VCaP (cell line): ENCODE results near the gene ARL15.

Experiments
- H3K27ac ChIP-seq: fragments of 450-650 bp; 2 replicates; pipeline ENCODE4 v1.5.1; 2017
- TF ChIP-seq, protein P1 (sequence below): fragments of 450-650 bp; conservative IDR thresholded peaks from 2 replicates; pipeline ENCODE4 v1.5.1; 2017; ENCODE audit warnings: mild to moderate bottlenecking, moderate library complexity

ARL15 gene

DNA sequence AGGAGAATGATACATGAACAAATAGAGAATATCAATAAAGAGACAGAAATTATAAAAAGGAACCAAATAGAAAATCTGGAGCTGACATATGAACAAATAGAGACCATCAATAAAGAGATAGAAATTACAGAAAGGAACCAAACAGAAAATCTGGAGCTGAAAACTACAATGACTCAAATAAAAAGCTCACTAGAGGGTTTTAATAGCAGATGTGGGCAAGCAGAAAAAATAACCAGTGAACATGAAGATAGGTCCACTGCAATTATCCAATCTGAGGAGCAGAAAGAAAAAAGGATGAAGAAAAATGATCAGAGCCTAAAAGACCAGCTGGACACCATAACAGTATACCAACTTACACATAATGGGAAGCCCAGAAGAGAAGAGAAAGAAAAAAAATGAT, 353.7 kb downstream of the ARL15 start:
- TF ChIP-seq, protein P1, sequence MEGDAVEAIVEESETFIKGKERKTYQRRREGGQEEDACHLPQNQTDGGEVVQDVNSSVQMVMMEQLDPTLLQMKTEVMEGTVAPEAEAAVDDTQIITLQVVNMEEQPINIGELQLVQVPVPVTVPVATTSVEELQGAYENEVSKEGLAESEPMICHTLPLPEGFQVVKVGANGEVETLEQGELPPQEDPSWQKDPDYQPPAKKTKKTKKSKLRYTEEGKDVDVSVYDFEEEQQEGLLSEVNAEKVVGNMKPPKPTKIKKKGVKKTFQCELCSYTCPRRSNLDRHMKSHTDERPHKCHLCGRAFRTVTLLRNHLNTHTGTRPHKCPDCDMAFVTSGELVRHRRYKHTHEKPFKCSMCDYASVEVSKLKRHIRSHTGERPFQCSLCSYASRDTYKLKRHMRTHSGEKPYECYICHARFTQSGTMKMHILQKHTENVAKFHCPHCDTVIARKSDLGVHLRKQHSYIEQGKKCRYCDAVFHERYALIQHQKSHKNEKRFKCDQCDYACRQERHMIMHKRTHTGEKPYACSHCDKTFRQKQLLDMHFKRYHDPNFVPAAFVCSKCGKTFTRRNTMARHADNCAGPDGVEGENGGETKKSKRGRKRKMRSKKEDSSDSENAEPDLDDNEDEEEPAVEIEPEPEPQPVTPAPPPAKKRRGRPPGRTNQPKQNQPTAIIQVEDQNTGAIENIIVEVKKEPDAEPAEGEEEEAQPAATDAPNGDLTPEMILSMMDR, result no peak
- H3K27ac ChIP-seq, result no peak overlapping the region

DNA sequence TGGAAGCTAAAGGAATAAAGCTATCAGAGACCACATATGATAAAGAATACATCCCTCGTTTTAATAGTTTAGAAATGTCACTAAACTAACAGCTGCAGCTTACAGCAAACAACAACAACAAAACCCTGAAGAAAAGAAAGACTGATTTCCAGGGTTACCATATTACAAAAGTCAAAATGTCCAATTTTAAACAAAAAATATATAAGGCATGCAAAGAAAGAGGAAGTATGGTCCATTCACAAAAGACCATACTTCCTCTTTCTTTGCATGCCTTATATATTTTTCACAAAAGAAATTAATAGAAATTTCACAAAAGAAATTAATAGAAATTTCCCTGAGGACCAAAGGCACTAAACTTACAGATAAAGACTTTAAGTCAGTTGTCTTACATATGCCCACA, 354.2 kb downstream of the ARL15 start:
- TF ChIP-seq, protein P1, result no peak

DNA sequence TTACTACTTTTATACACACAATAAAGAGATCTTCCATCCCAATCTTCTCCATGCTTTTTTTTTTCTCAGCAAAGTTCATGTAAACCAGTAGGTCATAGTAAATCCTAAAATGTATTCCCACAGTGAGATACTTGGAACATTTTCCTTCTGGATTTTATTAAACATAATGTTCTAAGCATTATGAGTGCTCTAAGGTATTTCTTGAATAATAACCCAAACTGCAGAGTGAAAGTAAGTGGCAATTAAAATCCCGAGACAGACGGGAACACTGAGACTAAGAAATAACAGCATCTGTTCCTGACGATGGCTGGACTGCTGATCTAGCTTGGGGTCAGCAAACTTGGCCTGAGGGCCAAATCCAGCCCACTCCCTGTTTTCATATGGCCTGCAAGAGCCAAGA, 359.8 kb downstream of the ARL15 start:
- TF ChIP-seq, protein P1, result no peak
- H3K27ac ChIP-seq, result no peak overlapping the region

More for the DNA sequence above, 354.2 kb downstream of the ARL15 start:
- H3K27ac ChIP-seq, result no peak overlapping the region

DNA sequence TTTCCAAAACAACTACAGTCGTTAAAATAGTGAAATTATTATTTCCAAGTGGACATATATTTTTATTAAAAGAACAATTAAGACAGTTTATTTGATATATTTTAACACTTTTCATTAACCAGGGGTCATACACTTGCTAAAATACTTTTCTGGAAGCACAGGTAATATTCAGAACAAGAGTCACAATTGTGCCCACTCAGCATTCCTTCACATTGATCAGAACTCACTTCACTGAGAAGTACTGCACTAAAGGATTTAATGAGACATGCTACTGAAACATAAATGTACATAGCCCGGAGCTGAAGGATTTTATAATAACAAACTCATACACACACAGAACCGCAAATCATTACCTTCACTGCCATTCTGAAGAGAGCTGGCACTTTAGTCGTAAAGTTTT, 361.8 kb downstream of the ARL15 start:
- TF ChIP-seq, protein P1, result no peak
- no peak overlapping the region for H3K27ac ChIP-seq

DNA sequence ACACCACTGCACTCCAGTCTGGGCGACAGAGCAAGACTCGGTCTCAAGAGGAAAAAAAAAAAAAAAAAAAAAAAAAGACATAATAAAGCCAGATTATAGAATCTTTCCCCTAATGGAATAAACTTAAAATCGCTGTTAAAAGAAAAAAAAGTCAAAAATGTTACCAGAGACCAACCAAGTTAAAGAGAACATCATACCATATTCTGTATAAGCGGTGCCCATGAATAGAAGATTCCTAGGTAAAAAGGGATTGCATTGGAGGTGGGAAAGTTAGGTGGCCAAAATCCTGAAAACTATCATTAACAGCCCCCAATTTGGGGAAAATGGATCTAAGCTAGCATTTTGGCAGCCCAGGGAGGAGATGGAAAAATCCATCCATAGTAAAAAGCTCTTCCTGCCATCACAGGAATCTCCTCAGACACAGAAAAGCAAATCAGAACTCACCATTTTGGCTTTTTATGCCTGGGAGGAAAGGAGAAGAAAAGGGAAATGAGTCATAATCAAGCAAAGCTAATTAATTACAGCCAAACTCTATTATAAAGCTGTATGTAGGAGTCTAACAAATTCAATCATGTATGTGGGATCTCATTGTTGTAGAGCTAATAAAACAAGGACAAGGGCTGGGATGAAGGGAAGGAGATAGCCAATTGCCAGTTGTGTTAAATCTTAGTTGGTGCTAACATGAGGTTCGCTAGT, 363.8 kb downstream of the ARL15 start:
- TF ChIP-seq, protein P1, result no peak
- no peak overlapping the region for H3K27ac ChIP-seq

DNA sequence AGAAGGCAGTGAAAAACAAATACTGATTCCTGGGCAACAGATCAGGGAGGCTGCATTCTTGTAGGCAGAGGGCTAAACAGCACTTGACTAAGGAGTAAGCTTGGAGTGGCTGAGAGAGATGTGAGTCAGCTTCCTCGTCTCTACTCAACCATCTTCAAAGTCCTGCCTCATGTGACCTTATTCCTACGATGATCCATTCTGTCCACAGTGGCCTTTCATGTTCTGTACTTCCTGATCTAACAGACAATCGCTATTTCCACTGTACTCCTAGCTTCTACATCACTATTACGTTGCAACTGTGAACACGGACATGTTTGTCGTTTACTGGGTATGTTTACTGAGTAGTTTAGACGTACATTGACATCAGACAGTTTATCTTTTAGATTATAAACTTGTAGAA, 365.4 kb downstream of the ARL15 start:
- TF ChIP-seq, protein P1, result no peak

DNA sequence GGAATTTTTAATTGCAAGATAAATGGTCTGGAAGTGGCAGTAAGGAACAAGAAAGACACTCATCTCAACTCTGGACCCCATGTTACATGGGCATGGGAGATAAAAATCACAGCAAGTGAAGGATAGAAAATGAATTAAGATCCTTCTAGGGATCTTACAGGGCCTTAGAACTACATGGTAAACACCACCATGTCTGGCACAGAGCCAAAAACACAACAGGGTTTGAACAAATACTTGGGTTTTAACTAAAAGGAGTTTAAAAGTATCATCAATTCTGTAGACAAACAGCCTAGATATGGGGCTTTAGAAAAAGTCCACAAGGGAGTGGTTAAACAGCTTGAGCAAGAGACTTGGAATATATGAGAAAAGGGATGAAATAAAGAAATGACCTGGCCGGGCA, 366.4 kb downstream of the ARL15 start:
- TF ChIP-seq, protein P1, result no peak
- no peak overlapping the region for H3K27ac ChIP-seq

More for the DNA sequence above, 365.4 kb downstream of the ARL15 start:
- H3K27ac ChIP-seq, result no peak overlapping the region
